ENCODE data around the gene CHGA. TPM values are rescaled to one million over a fixed set of nuclear protein-coding genes. Genes with fewer than 3 reads are reported as not detected.

The CHGA gene
- total and polyA plus RNA-seq, 2 of the 8 experiments (the other 6 are each of a cell fraction or from before 2014, with no cell fraction given) = 17.5 to 28.2 TPM

DNA sequence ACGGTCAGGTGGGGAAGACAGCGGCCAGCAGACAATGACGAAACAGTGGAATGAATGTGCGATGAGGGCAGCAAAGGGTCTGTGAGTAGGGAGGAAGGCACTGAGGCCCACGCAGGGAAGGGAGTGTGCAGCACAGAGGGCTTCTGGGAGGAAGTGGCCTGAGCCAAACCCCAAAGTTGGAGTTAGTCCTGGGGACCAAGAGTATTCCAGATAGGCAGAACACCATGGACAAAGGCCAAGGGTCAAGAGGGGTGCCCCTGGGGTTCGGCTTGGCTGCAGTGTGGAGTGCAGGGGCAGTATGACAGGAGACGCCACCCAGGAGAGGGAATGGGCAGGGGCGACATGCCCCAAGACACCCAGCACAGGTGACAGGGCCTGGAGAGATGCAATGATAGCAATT is 58.8 kb downstream of the CHGA start:
- Histone ChIP-seq H3K27me3 (replicated peaks in 1 of 4; ENCODE audit: control insufficient read depth in 3 of 4, extremely low read depth in 1 of 4, insufficient read depth in 3 of 4, low read length in 3 of 4) (no peaks in the 10 kb centered on the region), H3K4ac (replicated peaks; ENCODE audit: insufficient read length, low read depth, low read length) (no peak overlapping the region), H4K20me1 (replicated peaks in 1 of 2; ENCODE audit: control insufficient read depth in 1 of 2, insufficient read depth in 2 of 2, low read length in 2 of 2) (no peaks in the 10 kb centered on the region), H4K91ac (replicated peaks; ENCODE audit: insufficient read length, low read length) (no peak overlapping the region), H3K9ac (replicated peaks in 1 of 4; ENCODE audit: extremely low read depth in 1 of 4, low read depth in 3 of 4, low read length in 3 of 4) (no peak overlapping the region), H3K56ac (replicated peaks; ENCODE audit: insufficient read length, low read depth, low read length) (no peak overlapping the region), H3K23me2 (ENCODE audit: low read depth, low read length) (no peaks in the 10 kb centered on the region), H2BK120ac (replicated peaks; ENCODE audit: low read depth, low read length) (no peak overlapping the region), H4K5ac (ENCODE audit: insufficient read length, low read depth, low read length) (no peak overlapping the region), H3K4me1 (replicated peaks in 1 of 4; ENCODE audit: control insufficient read depth in 3 of 4, insufficient read depth in 4 of 4, low read length in 3 of 4) (no peaks in the 10 kb centered on the region), H2BK20ac (ENCODE audit: low read length) (no peak overlapping the region), H3K18ac (ENCODE audit: extremely low read depth, low read length) (no peak overlapping the region), H3K4me3 (ENCODE audit: extremely low read depth in 1 of 4, insufficient read depth in 2 of 4, low read depth in 3 of 4, low read length in 4 of 4) (no peak overlapping the region), H3K9me3 (ENCODE audit: insufficient read depth in 2 of 2, low read depth in 1 of 2, low read length in 1 of 2) (peaks cover 24 to 43% of the 10 kb centered on the region in 2 experiments), H2AFZ (ENCODE audit: low read length) (no peak overlapping the region), H4K8ac (ENCODE audit: extremely low read depth, insufficient read depth, low read length) (no peak overlapping the region), H3K79me2 (ENCODE audit: control insufficient read depth in 1 of 2, insufficient read depth in 2 of 2, low read length in 2 of 2) (peaks cover 3 to 7% of the 10 kb centered on the region in 2 experiments; a peak in 2 of 4 replicates), H2BK15ac (ENCODE audit: low read length) (no peak overlapping the region), H2BK12ac (ENCODE audit: low read depth, low read length) (no peak overlapping the region), H3K14ac (ENCODE audit: insufficient read length) (no peak overlapping the region), H2BK5ac (ENCODE audit: low read depth, low read length) (no peak overlapping the region), H3K36me3 (ENCODE audit: control insufficient read depth in 2 of 4, insufficient read depth in 4 of 4, low read length in 3 of 4) (peaks cover 0 to 37% (median 2%) of the 10 kb centered on the region in 4 experiments; a peak in 5 of 8 replicates), H3K79me1 (ENCODE audit: low read depth, low read length) (peaks cover 11% of the 10 kb centered on the region), H3K27ac (ENCODE audit: low read depth, low read length) (no peak overlapping the region), H3K23ac (ENCODE audit: insufficient read length) (no peak overlapping the region), H2AK5ac (ENCODE audit: low read depth, low read length) (no peak overlapping the region), H3K4me2 (ENCODE audit: insufficient read depth in 1 of 2, low read depth in 2 of 2, low read length in 2 of 2) (no peak overlapping the region)
- ChIA-PET POLR2A (ENCODE audit: partially characterized antibody) (no interaction called here), CTCF (ENCODE audit: partially characterized antibody) (interaction anchor here (0.8 to 2.1 kb wide), 2 partner anchors 8 to 158 kb away, joined by 3 to 13 read pairs; no protein-coding TSS in a partner anchor)
- no peak for FAIRE-seq
- no peak for DNase-seq (ENCODE audit: low read depth in 1 of 2, low spot score in 2 of 2)
- WGBS, 2 experiments (ENCODE audit: extremely low coverage in 1 of 2, insufficient coverage in 1 of 2, insufficient read length in 1 of 2, insufficient replicate concordance in 2 of 2, low coverage in 1 of 2, low lambda C conversion rate in 2 of 2, missing lambda C conversion rate in 1 of 2) = 95% methylated on average over 8 of the region's 8 CpGs; no CpG with 5 or more reads in 1 of the 2 experiments
- TF ChIP-seq SP1 (IDR thresholded peaks at IDR 0.05; ENCODE audit: low read depth, low read length) = no peak
- no peak for TF ChIP-seq ASH2L (IDR thresholded peaks at IDR 0.05; ENCODE audit: low read length)
- no peak for TF ChIP-seq RBBP5 (IDR thresholded peaks at IDR 0.05; ENCODE audit: borderline replicate concordance, low read depth, low read length)
- no peak for TF ChIP-seq NRF1 (IDR thresholded peaks at IDR 0.05; ENCODE audit: low read depth, low read length)
- TF ChIP-seq BRCA1 (IDR thresholded peaks at IDR 0.05; ENCODE audit: low read depth, low read length) = no peak
- TF ChIP-seq KDM5A (IDR thresholded peaks at IDR 0.05; ENCODE audit: low read length) = no peak
- no peak for TF ChIP-seq NANOG (IDR thresholded peaks at IDR 0.05; ENCODE audit: insufficient read depth, low read depth, low read length, poor library complexity, severe bottlenecking)
- no peak for TF ChIP-seq KDM1A (IDR thresholded peaks at IDR 0.05; ENCODE audit: borderline replicate concordance, low read length)
- TF ChIP-seq, protein P1, sequence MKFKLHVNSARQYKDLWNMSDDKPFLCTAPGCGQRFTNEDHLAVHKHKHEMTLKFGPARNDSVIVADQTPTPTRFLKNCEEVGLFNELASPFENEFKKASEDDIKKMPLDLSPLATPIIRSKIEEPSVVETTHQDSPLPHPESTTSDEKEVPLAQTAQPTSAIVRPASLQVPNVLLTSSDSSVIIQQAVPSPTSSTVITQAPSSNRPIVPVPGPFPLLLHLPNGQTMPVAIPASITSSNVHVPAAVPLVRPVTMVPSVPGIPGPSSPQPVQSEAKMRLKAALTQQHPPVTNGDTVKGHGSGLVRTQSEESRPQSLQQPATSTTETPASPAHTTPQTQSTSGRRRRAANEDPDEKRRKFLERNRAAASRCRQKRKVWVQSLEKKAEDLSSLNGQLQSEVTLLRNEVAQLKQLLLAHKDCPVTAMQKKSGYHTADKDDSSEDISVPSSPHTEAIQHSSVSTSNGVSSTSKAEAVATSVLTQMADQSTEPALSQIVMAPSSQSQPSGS (IDR thresholded peaks at IDR 0.05; ENCODE audit: low read length) = no peak
- TF ChIP-seq, protein P2, sequence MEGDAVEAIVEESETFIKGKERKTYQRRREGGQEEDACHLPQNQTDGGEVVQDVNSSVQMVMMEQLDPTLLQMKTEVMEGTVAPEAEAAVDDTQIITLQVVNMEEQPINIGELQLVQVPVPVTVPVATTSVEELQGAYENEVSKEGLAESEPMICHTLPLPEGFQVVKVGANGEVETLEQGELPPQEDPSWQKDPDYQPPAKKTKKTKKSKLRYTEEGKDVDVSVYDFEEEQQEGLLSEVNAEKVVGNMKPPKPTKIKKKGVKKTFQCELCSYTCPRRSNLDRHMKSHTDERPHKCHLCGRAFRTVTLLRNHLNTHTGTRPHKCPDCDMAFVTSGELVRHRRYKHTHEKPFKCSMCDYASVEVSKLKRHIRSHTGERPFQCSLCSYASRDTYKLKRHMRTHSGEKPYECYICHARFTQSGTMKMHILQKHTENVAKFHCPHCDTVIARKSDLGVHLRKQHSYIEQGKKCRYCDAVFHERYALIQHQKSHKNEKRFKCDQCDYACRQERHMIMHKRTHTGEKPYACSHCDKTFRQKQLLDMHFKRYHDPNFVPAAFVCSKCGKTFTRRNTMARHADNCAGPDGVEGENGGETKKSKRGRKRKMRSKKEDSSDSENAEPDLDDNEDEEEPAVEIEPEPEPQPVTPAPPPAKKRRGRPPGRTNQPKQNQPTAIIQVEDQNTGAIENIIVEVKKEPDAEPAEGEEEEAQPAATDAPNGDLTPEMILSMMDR (IDR thresholded peaks at IDR 0.05; ENCODE audit: control extremely low read depth in 1 of 3, insufficient read depth in 1 of 3, low read depth in 1 of 3, low read length in 3 of 3) = no peak

Measured in H1 (cell line).